Activated T-helper 9 cell treated with anti-CD3 and anti-CD28 coated beads, Interleukin-2, amount 50 U/mL, for 16 hours (primary cell): ENCODE measurements around the gene OR2L13.
"Not testable (repeated sequence)": the region's sequence is repeated elsewhere in the genome, so short reads cannot be mapped to it uniquely, and the experiment has no call there.

Experiments
- DNase-seq: peaks from one replicate; pipeline ENCODE4 v3.0.0-alpha.2; 2020; ENCODE audit warnings: low read depth

OR2L13 gene

GRCh38 chr1:248094884-248095283, at the start of gene OR2L13:
Gene OR2L13 (plus strand): TSS chr1:248095184. CDS start chr1:248099376, 4,192 bp downstream.
- no peak for DNase-seq

GRCh38 chr1:248045209-248045608, 49.8 kb upstream of the OR2L13 start:
- DNase-seq: no peak

- DNase-seq: no peak
Measured at GRCh38 chr1:248046536-248046935, 48.4 kb upstream of the OR2L13 start, which contains the start of gene OR2L3. Gene OR2L3 (plus strand): TSS chr1:248046836. CDS start chr1:248060682, 13,846 bp downstream.

GRCh38 chr1:248047008-248047407, 48.0 kb upstream of the OR2L13 start:
- DNase-seq: no peak

GRCh38 chr1:248054671-248055070, 40.3 kb upstream of the OR2L13 start:
- DNase-seq: no peak

- DNase-seq: no peak
Measured at GRCh38 chr1:248055261-248055660, 39.7 kb upstream of the OR2L13 start.

- DNase-seq: no peak
Measured at GRCh38 chr1:248065071-248065470, 29.9 kb upstream of the OR2L13 start.

- no peak for DNase-seq
Measured at GRCh38 chr1:248065604-248066003, 29.4 kb upstream of the OR2L13 start.

- not testable (repeated sequence) for DNase-seq
Measured at GRCh38 chr1:248083864-248084263, 11.1 kb upstream of the OR2L13 start.

- DNase-seq: no peak
Measured at GRCh38 chr1:248098529-248098928, 3.5 kb downstream of the OR2L13 start.

GRCh38 chr1:248102847-248103246, 7.9 kb downstream of the OR2L13 start:
- DNase-seq: no peak

- no peak for DNase-seq
Measured at GRCh38 chr1:248111157-248111556, 16.2 kb downstream of the OR2L13 start.

- DNase-seq: no peak
Measured at GRCh38 chr1:248114890-248115289, 19.9 kb downstream of the OR2L13 start.

- DNase-seq: no peak
Measured at GRCh38 chr1:248127653-248128052, 32.7 kb downstream of the OR2L13 start.

GRCh38 chr1:248136811-248137210, 41.8 kb downstream of the OR2L13 start:
- DNase-seq: no peak

- no peak for DNase-seq
Measured at GRCh38 chr1:248140846-248141245, 45.9 kb downstream of the OR2L13 start.

GRCh38 chr1:248143311-248143710, 48.3 kb downstream of the OR2L13 start:
- no peak for DNase-seq

GRCh38 chr1:248144513-248145198, 49.7 kb downstream of the OR2L13 start, which contains the start of gene OR2M5:
Gene OR2M5 (plus strand): TSS chr1:248145148. CDS start chr1:248145148, 0 bp downstream.
- DNase-seq: no peak
